GM21529 (cell line): ENCODE measurements around the gene APPL2.

Experiments used
- ATAC-seq: cut with Tn5 transposase; IDR thresholded peaks from one replicate; pipeline ENCODE4 v1.9.1; 2021; ENCODE audit not compliant: unreplicated experiment

Gene APPL2

GRCh38 chr12:105141320-105141922 lies 94.6 kb downstream of the APPL2 start:
- no peak for ATAC-seq

GRCh38 chr12:105138248-105138647 lies 97.7 kb downstream of the APPL2 start:
- no peak for ATAC-seq
